ENCODE results near the gene CAPZB.

Gene CAPZB

DNA sequence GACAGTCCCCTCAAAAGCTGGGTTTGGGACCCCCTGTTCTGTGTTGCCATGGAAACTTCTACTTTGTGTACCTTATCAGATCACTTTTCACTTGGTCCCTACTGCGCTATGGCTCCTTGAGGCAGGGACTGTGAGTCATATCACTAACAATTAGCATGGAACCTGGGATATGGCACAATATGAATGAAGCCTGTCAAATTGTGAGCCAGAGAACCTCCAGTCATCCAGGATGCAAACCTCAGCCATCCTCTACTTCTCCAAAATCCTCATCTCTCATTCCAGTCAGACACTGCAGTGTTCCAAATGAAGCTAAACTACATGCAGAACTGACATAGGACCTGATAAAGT, 11.2 kb upstream of the CAPZB start:
- no peak for DNase-seq

DNA sequence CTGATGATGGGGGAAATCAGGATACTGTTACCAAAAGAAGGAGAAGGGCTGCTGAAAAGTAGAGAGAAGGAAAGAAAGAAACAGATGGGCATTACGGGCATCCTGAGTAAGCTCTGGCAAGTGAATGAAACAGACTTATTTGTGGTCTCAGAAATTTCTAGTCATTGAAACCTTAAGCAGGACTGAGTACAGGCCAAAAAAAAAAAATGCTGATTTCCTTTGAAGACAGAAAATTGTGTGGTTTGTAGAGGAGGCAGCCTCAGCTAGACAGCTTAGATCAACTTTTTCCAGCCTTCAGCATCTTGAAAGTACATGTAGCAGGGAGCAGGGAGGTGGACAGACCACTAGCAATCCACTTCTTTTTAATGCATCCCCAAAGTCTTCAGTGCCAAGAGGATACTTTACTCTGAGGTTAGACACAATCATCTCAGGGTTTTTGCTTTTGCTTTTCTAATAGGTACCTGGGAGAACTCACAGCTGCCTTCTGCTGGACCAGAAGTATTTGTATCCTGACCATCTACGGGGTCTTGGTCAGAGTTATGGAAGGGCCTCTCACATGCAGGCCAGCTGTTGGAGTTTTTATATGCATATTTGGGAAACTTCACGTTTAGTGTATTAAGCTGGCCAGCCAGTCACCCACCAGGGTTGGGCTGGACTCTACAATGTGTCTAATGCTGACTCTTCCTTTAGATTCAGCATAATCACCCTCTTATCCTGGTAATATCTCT, 10.6 kb upstream of the CAPZB start:
- DNase-seq, result no peak

DNA sequence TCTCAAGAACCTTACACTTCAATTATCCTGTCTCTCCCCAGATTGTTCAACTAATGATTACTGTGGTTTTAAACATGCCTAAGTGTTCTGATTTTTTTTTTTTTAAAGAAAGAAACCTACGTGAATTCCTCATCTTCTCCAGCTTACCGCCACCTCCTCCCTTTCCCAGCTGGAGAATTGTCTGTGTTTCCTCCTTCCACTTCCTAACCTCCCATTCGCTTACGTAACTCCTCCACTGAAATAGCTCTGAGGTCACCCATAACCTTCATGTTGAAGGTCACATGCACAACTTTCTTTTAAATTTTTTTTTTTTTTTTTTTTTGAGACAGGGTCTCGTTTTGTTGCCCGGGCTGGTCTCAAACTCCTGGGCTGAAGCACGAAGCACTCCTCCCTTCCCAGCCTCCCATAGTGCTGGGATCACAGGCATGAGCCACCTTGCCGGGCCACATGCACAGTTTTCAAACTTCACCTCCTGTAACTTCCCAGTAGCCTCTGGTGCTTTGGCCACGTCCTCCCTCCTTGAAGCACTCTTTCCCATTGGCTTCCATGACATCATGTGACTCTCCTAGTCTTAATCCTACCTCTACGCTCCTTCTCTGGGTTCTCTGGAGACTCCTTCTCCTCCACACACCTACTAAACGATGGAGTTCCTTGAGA, 9.8 kb upstream of the CAPZB start:
- no peak for DNase-seq

DNA sequence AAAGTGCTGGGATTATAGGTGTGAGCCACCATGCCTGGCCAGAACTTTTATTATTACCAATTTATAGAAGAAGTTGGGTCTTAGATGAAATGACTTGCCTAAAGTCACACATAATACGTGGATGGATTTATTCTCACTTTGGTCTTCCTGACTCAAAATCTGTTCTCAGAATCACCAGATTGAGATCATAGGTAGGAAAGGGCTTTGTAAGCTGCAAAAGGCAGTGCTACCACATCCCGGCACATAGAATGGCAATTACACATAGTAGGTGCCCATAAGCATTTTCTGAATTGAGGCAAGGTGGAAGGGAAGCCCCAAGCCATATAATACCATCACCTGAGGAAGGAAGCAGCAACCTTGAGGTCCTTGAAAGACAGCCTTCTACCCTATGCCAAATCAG, 8.2 kb upstream of the CAPZB start:
- DNase-seq, result no peak

DNA sequence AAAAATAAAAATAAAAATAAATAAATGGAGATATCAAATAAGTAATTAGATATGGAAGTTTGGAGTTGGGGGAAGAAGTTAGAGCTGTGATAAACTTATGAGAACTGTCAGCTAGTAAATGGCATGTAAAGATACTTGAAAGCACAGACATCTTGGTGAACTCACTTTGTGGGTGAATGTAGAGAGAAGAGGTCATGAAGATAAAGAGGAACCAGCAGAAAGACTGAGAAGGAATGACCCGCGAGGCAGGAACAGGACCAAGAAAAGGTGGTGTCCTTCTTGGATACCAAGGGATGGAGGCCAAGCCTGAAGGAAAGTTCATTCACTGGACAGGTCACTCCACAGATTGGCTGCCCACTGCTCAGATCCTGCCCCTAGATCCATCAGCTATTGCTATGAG, 4.7 kb upstream of the CAPZB start:
- no peak for DNase-seq

DNA sequence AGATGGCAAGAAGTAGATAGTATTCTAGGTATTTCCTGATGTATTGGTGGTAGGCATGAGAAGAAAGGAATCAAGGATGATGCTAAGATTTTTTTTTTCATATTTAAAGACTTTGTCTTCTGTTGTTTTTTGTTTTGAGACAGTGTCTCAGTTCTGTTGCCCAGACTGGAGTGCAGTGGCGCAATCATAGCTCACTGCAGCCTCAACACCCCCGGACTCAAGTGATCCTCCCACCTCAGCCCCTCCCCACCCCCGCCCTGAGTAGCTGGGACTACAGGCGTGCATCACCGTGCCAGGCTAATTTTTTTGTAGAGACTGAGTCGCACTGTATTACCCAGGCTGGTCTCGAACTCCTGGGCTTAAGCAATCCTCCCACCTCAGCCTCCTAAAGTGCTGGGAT, 2.8 kb upstream of the CAPZB start:
- no peak for DNase-seq

DNA sequence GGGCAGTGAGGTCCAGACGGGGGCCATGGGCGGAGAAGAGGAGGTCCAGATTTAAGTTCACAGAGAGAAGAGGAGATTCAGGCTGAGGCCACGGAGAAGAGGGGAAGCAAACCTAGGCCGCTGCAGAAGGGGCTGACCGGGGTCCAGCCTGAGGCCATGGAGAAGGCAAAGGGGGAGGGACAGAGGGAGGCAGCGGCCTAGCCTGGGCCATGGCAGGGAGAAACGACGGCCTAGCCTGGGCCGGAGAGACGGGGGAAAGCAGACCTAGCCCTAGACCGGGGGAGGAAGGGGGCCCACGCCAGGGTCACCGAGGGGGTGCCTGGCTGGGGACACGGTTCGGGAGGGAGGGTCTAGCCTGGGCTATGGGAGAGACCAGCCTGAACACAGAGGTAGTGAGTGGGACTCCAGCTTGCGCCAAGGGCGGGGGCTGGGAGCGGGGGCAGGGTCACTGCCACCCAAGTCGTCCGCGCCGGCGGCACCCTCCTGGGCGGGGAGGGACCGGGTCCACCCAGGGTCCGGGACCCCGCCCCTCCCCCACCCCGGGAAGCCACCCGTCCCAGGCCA, 459 bp downstream of the CAPZB start:
- peak; percentile 52 for DNase-seq

DNA sequence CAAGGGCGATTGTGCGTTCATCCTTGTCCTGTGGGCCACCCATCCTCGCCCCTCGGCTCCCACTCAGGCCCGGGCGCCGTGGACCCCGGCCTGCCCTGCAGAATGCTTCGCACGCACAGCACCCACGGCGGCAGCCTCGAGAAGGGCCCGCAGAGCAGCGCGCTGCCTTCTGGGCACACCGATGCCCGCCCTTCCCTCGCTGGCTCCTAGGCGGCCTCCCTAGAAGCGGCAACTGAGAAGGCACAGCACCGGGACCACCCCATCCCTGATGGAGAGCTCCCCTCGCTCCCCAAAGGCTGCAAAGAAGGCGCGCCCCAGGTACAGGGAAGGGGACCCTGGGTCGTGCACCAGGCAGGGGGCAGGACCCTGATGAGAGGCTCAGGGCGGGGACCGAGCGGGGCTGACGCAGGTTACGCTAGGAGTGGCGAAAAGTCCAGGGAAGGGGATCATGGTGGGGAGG, 971 bp downstream of the CAPZB start:
- DNase-seq, result no peak

DNA sequence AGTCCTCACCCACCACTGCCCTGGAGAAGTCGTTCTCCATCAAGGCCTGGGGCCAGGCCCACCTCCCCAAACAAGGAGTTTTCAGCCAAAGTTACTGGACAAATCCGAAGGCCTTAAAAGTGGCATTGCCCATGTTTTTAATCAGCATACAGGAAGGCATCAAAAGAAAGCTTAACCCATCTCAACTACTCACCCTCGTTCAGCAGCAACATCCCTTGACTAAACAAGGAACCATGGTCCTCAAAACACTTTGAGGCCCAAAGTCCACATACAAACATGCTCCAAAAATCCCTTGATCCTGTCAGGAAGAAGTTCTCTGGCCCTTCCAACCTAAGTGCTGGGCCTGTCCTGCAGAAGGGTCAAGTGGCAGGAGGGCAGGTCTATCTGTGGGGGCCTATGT, 1.6 kb downstream of the CAPZB start:
- no peak for DNase-seq

DNA sequence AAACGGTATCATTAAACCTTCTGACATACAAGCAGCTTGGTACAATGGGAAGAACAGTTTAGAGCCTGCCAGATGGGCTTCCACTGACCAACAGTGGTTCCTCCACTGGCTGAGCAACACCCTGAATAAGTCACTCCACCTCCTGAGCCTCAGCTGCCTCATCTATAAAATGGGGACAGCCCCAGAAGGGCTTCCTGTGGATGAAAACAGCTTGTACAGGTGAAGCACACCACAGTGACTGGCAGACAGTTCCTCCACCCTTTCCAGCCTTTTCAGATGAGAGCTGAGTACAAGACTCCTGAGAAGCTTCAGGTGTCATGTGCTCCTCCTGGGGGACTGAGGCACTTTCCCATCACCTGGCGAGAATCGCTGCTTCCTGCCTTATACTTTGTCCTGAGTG, 2.1 kb downstream of the CAPZB start:
- DNase-seq, result no peak

DNA sequence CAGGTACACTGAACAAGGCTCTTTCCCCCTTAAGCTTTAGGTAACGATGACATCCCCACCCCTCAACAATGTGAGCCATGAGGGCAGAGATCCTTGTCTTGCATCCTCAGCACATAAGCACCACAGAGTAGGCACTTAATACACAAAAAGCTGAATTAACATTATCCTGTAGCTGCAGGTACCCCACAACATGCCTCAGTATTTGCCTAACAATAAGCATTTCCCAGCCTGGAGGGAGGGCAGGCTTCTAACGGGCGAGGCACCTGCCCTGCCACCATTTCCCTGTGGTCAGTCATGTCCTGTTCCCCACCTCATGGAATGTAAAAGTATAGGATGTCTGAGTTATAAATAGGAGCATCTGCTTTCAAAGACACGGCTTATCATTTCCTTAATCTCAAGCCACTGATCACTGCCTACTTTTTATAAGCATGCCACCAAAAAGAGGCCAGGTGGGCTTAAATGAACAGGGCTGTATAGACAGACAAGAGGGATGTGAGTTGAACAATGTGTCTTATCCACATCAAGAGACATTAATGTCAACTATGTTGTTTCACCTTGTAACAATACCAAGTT, 3.4 kb downstream of the CAPZB start:
- DNase-seq, result no peak

DNA sequence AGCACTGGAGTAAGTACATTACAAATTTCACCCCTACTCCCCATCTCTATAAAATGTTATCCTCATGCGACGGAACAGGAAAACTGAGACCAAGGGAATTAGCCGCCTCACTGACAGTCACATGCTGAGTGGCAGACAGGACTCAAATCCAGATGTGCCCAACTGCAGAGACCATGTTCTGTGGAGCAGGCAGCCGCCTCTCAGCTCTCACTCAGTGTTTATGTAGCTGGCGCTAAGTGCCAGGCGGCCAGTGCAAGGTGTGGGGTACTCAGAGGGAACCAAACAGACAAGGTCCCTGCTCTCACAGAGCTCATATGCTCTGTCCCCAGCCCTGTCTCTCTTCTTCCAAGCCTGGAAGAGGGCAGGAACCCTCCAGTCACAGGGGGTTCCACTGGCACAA, 5.1 kb downstream of the CAPZB start:
- DNase-seq, result no peak

DNA sequence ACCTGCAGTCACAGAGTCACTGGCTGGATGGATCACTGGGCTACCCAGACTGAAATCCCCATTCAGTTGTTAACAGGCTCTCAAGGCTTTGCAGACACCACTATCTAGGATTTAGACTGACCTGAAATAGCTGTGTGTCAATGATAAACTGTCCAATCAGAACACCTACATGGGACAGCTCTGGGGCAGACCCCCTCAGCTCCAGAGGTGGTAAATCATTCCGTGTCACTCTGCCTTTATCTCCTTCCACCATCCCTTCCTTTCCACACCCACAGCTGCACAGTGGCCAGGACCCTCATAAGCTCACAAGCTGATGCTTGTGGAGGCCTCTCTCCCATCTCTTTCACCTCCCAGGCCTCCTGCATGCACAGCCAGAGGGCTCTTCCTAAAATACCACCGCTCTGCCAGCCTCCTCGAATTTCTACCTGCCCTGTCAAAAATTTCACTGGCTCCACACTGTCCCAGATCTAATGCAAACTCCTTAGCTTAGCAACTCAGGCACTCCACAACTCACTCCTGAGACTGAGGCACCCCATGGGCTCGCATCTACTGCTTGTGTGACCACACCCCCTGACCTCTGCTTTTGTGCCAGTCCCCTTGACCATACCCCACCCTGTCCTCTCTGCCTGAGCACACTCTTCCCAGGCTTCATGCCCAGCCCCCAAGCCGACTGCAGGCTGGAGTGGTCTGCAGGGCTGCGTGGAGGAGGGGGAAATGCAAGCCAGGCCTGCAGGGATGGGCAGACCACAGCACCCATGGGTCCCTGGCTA, 5.8 kb downstream of the CAPZB start:
- peak; percentile 35 for DNase-seq

DNA sequence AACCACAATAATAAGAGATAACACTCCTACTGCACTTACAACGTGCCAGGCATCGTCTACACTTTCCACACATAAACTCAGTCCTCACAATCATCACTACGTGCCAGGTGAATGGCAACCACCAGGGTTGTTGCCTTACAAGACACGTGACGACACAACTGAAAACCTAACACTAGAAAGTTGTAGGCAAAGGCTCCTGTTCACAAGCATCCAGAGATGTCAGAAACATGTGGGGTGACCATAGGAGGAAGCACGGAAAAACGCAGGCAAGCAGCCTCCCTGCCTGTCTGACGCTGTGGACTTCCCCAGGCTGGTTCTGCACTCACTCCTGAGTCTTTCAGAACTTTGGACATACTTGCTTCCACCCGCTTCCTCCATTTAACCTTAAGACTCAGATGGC, 7.0 kb downstream of the CAPZB start:
- no peak for DNase-seq

DNA sequence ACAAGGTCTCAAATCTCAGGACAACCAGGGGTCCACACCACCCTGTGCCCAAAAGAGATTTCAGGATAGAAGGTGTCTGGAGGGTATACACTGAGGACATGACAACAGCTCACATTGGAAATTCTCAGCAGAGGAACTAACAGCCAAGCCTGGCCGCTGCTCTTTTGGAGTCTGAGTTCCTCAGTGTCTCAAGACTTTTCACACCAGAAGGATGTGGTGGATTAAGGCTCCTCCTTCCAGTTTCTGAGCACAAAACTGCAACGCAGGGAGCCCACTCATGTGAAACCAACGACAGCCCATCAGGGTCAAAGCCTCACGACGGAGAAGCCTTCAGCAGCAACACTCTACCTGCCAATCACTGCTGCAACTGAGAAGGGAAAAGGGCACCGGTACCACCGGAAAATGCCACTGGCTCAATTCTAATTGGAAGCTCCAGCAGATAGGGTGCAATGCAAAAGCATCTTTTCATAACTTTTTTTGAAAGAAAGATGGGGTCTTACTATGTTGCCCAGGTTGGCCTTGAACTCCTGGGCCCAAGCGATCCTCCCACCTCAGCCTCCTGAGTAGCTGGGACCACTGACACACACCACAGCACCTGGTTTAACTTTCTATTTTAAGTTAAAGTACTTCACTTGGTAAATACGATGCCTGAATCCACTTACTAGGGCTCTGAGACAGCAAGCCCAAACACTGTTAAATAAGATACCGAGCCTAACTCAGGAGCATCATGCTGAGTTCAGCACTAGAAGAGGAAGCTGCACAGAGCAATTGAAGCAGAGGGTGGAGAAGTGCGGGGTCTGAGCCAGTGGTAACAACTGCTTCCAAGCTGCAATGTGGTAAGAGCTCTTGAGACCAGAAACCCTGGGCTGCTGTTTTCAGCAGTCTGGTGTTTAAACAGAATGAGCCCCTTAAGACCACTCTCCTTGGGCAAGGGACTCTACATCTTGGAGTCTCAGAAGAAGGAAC, 7.8 kb downstream of the CAPZB start:
- DNase-seq, result peak; percentile 82

DNA sequence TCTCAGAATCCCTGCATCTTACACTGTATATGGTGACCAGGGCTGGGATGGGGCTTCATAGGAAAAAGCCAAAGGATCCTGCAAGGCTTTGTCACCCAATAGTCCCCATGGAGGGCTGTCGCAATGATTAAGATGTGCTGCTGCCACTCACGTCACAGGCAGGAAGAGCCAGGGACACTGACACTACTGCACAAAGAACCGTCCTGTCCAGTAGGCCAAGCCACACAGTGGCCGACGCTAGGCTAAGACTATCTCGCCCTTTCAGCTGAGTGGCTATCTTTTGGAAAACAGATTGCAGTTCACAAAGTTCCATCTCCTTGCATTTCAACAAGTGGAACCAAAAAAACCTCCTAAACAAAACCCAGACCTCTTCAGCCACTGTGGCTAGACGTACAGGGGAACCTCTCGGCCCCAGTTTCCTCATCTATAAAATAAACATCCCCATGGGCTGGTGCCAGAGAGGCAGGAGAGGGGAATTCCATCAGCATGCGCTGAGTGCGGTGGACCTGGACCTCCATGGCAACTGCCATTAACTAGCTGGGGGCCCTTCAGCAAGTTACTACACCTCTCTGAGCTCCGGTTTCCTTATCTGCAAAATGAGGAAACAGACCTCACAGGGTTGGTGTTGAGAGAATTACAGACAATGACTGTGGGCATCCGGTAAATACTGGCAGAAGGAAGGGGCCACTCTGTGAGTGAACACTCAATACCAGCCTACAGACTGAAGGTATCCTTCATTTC, 8.7 kb downstream of the CAPZB start:
- peak; percentile 81 for DNase-seq

DNA sequence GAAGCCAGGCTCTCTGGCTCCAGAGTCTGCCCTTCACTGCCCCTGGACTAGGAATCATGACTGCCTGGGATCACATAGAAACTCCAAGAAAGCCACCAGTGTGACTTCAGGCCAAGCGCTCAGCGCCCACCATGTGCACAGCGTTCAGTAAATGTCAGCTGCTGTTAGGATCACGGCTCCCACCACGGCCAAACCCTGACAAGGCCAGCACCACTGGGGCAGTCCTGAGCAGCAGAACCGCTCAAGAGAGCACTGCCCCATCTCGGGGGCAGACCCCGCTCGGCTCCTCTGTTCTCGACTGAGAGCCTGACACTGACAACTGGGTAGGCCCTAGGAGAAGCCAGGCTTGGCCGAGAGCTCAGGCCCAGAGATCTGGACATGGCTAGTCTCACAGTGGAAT, 10.0 kb downstream of the CAPZB start:
- no peak for DNase-seq

DNA sequence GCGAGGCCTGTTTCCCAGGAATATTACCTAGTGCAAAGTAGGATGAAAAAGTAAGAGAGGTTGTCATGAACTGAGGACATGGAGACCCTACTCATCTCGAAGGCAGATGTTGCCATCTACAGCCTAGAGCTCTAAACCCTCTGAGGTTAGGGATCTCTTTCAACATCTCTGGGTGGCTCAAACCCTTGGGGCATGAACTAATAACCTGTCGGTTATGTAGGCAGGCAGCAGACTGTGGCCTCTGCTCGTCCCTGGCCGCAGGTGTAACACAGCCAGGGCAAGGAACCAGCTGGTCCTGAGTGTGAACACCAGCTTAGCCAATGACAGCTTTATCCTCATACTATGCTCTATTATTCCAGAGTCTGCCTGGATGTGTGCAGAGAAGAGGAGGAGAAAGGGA, 13.2 kb downstream of the CAPZB start:
- DNase-seq, result no peak

DNA sequence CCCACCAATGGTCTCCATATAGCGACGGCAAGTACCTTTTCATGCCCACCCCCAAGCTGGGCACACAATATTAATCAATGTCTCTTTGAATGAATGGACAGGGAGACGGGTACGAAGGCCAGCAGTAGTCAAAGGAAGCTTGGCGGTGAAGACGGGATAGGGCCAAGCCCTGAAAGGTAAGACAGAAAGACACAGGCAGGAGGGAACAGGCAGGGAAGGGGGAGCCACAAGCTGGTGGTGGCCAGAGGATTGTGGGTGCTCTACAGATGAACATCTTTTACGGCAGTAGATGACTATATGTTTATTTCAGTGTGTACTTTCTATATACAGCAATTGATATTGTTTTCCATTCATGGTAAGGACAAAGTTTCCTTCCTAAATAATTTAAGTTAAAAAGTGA, 16.3 kb downstream of the CAPZB start:
- DNase-seq, result no peak

DNA sequence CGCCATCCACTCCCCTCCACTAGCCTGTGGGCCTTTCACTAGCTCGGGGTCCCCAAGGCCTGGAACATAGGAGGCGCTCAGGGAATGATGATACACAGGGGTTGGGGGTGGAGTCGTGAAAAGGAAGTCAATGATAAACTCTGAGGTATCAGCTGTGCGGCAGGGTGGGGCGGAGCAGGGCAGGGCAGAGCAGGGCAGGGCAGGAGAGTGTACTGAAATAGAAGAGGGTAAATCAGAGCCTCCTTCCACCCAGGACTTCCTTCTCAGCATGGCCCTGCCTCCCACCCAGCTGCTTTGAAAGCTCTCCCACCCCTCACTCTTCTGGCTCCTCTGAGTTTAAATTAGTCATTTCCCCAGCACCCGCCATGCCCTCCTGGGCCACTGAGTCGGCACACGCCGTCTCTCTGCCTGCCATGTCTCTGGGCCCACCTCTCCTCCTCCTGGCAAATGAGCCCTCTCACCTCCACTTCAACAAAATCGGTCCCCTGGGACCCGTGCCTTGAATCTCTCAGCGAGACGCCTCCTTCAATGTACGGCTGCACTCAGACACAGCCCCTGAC, 16.9 kb downstream of the CAPZB start:
- DNase-seq, result peak; percentile 73
